ENCODE measurements around the gene MEI1. TPM values are rescaled to one million over a fixed set of nuclear protein-coding genes. Genes with fewer than 3 reads are reported as not detected.

MEI1 gene
- total RNA-seq, 1 donor from 2014 or later, result 28.9 TPM

DNA sequence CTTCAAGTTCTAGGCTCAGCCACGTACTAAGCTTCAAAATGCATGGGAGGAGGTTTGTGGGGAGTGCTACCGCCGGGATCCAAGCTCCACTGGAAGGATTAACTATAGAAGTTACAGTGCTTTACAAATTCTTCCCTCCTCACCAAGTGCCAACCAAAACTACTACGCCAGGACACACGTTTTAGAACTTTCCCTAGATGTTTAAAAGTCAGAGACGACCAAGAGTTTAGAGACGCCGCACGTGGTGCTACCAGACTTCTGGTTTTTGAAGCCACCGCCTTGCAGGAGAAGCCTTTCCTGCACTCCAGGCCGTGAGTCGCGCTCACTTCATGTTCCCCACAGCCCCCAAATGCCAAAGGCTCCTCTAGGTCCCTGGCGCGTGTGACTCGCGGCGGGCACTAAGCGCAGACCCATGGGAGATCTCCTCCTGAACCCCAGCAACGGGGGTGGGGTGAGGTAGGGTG is 11.4 kb upstream of the MEI1 start:
- intact Hi-C loops (cut with micrococcal nuclease), result loop anchor here (1.0 to 5.0 kb wide), 3 partner anchors 22 to 384 kb away; partner anchors contain the start of genes DESI1, NAGA, PHETA2 and XRCC6
- Mint-ChIP-seq H3K9me3 (no peaks in the 10 kb centered on the region), H3K27ac (peak overlapping the region; percentile 96), H3K4me3 (peak overlapping the region; percentile 97), H3K4me1 (peaks cover 28% of the 10 kb centered on the region), H3K27me3 (no peaks in the 10 kb centered on the region), H3K36me3 (ENCODE audit: low read depth) (peaks cover 11% of the 10 kb centered on the region)
- POLR2A ChIA-PET, result interaction anchor here (0.5 to 2.9 kb wide), 25 partner anchors 8 to 927 kb away, joined by 3 to 34 read pairs (median 7); partner anchors contain the start of genes CCDC134, DESI1, MEI1 and NDUFA6
- ATAC-seq (ENCODE audit: low read depth) (peak; percentile 9), DNase-seq (no peak)
- TF ChIP-seq, protein P1, sequence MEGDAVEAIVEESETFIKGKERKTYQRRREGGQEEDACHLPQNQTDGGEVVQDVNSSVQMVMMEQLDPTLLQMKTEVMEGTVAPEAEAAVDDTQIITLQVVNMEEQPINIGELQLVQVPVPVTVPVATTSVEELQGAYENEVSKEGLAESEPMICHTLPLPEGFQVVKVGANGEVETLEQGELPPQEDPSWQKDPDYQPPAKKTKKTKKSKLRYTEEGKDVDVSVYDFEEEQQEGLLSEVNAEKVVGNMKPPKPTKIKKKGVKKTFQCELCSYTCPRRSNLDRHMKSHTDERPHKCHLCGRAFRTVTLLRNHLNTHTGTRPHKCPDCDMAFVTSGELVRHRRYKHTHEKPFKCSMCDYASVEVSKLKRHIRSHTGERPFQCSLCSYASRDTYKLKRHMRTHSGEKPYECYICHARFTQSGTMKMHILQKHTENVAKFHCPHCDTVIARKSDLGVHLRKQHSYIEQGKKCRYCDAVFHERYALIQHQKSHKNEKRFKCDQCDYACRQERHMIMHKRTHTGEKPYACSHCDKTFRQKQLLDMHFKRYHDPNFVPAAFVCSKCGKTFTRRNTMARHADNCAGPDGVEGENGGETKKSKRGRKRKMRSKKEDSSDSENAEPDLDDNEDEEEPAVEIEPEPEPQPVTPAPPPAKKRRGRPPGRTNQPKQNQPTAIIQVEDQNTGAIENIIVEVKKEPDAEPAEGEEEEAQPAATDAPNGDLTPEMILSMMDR (IDR thresholded peaks at IDR 0.05), result no peak
- CTCF ChIA-PET, result interaction anchor here (2.4 to 3.6 kb wide), 2 partner anchors 10 to 22 kb away, joined by 8 to 27 read pairs; partner anchors contain the start of gene MEI1

DNA sequence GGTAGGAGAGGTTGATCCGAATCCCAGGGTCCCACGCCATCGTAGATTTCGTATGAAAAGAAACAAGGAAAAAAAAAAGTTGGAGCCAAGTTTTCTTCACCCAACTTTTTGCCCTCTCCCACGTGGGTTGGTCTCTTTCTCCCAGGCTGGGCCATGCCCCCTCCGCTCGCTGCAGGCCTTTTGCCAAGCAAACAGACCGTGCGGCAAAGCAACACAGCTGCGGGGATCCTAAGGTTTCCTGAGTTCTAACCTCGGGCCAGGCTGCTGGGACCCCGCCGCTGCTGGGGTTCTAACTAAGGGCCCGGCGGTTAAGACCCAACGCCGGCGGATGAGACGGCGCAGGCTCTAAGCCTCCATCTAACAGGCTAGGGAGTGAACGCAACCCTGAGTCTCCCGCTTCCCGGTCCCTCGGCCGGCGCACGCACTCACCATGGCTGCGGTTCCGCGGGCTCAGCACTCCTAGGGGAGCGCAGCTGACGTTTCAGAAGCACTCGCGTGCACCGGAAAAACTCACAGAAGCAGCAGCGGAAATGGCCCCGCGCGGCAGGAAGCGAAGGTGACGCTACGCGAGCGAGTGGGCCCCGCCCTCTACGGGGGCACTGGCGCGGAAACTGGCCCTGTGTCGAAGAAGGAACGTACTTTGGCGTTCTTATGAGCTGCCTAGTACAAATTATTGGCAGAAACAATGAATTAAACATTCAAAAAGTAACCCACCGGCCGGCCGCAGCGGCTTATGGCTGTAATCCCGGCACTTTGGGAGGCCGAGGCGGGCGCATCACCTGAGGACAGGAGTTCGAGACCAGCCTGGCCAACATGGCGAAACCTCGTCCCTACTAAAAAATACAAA is 10.7 kb upstream of the MEI1 start, which contains the start of gene SNU13:
Gene SNU13, minus strand, starts transcription at position 503 of the 847 bp plus-strand sequence. Its CDS starts 71 bp downstream, at position 432.
- peaks cover 28% of the 10 kb centered on the region for H3K4me1 Mint-ChIP-seq
- POLR2A ChIA-PET, result interaction anchor here (0.5 to 2.9 kb wide), 34 partner anchors 8 to 1735 kb away, joined by 3 to 34 read pairs (median 6); partner anchors contain the start of genes CCDC134, DESI1, MEI1 and NDUFA6

DNA sequence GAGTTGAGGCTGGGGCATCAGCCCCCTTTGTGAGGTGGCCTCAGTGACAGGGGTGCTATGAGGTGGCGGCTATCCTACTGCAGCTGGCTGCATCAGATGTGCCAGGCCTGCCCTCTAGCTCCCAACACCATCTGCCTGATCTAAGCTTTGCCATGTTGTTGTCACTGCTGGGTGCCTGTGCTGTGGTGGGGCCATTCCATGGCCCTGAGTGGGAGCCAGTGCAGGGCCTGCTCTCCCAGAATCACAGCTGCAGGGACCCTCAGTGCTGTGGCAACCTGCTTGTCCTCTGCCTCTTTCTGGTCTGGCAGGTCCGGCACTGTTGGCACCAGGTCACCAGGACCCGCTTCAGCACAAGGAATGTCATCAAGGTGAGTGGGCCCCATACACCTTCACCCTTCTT is 8.8 kb upstream of the MEI1 start:
- Mint-ChIP-seq H3K36me3 (ENCODE audit: low read depth) (peaks cover 9% of the 10 kb centered on the region), H3K4me3 (peak overlapping the region; percentile 52), H3K4me1 (peaks cover 25% of the 10 kb centered on the region), H3K9me3 (no peaks in the 10 kb centered on the region), H3K27ac (peak overlapping the region; percentile 96), H3K27me3 (no peaks in the 10 kb centered on the region)
- ChIA-PET CTCF (no interaction called here), POLR2A (interaction anchor here (0.6 to 0.7 kb wide), 2 partner anchors 23 to 251 kb away, joined by 3 to 7 read pairs; no protein-coding TSS in a partner anchor)
- intact Hi-C loops (cut with micrococcal nuclease), result no loop called here
- TF ChIP-seq, protein P1 (IDR thresholded peaks at IDR 0.05), result no peak
- ATAC-seq (ENCODE audit: low read depth) (no peak), DNase-seq (no peak)

More for the DNA sequence above, 10.7 kb upstream of the MEI1 start, which contains the start of gene SNU13:
- no peaks in the 10 kb centered on the region for H3K27me3 Mint-ChIP-seq
- ATAC-seq (ENCODE audit: low read depth) (peak; percentile 94), DNase-seq (peak; percentile 88)
- H3K4me3 Mint-ChIP-seq, result peak within 1 kb of the TSS; percentile 97
- H3K9me3 Mint-ChIP-seq, result no peaks in the 10 kb centered on the region
- intact Hi-C loops (cut with micrococcal nuclease), result loop anchor here (1.0 to 5.0 kb wide), 3 partner anchors 22 to 384 kb away; partner anchors contain the start of genes DESI1, NAGA, PHETA2 and XRCC6
- H3K36me3 Mint-ChIP-seq (ENCODE audit: low read depth), result peaks cover 11% of the 10 kb centered on the region
- TF ChIP-seq, protein P1 (IDR thresholded peaks at IDR 0.05), result no peak
- peak within 1 kb of the TSS; percentile 96 for H3K27ac Mint-ChIP-seq
- CTCF ChIA-PET, result interaction anchor here (2.4 to 3.6 kb wide), 2 partner anchors 10 to 22 kb away, joined by 8 to 27 read pairs; partner anchors contain the start of gene MEI1

DNA sequence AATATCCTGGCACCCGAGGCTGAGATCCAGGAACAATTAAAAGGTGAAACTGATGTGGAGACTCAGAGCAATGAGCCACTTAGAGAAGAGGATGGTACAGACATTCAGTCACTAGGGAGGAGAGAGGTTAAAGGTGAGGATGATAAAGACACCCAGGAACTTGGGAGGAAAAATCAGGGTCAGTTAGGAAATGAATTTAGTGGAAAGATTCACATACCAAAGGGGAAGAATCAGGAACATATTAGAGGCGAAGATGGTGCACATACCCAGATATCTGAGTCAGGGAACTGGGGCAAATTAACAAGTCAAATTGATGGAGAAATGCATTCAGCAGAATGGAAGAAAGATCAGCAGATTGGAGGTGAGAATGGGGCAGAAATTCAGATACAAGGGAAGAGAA is 4.1 kb upstream of the MEI1 start:
- no peak overlapping the region for H3K27ac Mint-ChIP-seq
- ChIA-PET POLR2A (no interaction called here), CTCF (no interaction called here)
- H3K27me3 Mint-ChIP-seq, result no peaks in the 10 kb centered on the region
- DNase-seq (no peak), ATAC-seq (ENCODE audit: low read depth) (no peak)
- intact Hi-C loops (cut with micrococcal nuclease), result loop anchor here (5.0 kb wide), 2 partner anchors 87 to 742 kb away; no protein-coding TSS in a partner anchor
- H3K36me3 Mint-ChIP-seq (ENCODE audit: low read depth), result no peaks in the 10 kb centered on the region
- TF ChIP-seq, protein P1 (IDR thresholded peaks at IDR 0.05), result no peak
- no peaks in the 10 kb centered on the region for H3K9me3 Mint-ChIP-seq
- no peak overlapping the region for H3K4me3 Mint-ChIP-seq
- peaks cover 13% of the 10 kb centered on the region for H3K4me1 Mint-ChIP-seq

Data from activated B cell treated with CpG ODN at 0.5 μM for 24 hours (primary cell).